Activated naive CD8-positive, alpha-beta T cell treated with anti-CD3 and anti-CD28 coated beads, Interleukin-2, amount 50 U/mL, for 24 hours (primary cell): ENCODE measurements around the gene FOCAD.

ENCODE experiments used
- ATAC-seq: fragments of 150-1000 bp; cut with Tn5 transposase; one replicate; pipeline ENCODE4 v1.10.0; 2021
- DNase-seq: peaks from one replicate; pipeline ENCODE4 v3.0.0; 2021
- H3K27ac Mint-ChIP-seq: one replicate; pipeline ENCODE4 v1.8.0; 2021; ENCODE audit warnings: mild to moderate bottlenecking, mixed read lengths
- H3K27me3 Mint-ChIP-seq: one replicate; pipeline ENCODE4 v1.8.0; 2021; ENCODE audit warnings: mixed read lengths
- H3K36me3 Mint-ChIP-seq: one replicate; pipeline ENCODE4 v1.8.0; 2021; ENCODE audit warnings: low read depth, mixed read lengths
- H3K4me1 Mint-ChIP-seq: one replicate; pipeline ENCODE4 v1.8.0; 2021; ENCODE audit warnings: mixed read lengths
- H3K4me3 Mint-ChIP-seq: one replicate; pipeline ENCODE4 v1.8.0; 2021; ENCODE audit warnings: mild to moderate bottlenecking, moderate library complexity, mixed read lengths
- H3K9me3 Mint-ChIP-seq: one replicate; pipeline ENCODE4 v1.8.0; 2021; ENCODE audit warnings: mixed read lengths

The FOCAD gene

DNA sequence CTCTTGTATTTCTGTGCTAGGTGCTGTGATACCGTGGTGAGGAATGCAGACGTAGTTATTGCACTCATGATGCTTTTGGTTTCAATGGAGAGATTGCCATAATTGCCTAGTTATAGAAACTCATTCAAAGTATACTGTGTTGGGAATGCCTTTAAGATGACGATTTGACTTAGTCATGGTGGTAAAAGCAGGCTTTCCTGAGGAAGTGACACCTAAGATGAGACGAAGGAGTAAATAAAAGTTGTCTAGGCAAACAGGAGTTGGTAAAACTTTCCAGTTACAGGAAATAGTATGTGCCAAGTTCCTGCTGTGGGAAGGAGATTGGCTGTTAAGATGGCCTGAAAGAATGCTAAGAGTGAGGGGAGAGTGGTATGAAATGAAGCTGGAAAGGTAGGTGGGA lies 48.1 kb downstream of the FOCAD start:
- DNase-seq = no peak
- ATAC-seq = no peak

DNA sequence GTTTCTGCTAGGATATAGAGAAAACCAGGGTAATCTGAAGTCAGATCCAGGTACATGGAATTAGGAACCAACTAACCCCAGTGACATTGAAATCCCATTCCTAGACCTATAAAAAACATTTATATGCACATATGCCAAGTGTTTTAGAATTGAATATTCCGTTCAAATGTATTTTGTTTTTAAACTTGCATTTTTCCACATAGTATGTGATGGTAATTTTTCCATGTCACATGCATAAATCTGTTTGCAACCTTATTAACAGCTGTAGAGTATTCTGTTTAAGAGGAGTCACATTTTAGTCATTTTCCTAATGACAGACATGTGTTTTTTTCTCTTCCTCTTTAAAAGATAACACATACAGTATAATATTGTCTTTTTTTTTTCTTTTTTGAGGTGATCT lies 50.2 kb downstream of the FOCAD start:
- Mint-ChIP-seq H3K4me1 (no peaks in the 10 kb centered on the region), H3K36me3 (peaks cover 20% of the 10 kb centered on the region), H3K27me3 (no peaks in the 10 kb centered on the region), H3K4me3 (no peak overlapping the region), H3K9me3 (no peaks in the 10 kb centered on the region), H3K27ac (no peak overlapping the region)
- ATAC-seq = no peak
- DNase-seq = no peak

More for the DNA sequence above, 48.1 kb downstream of the FOCAD start:
- Mint-ChIP-seq H3K27ac (no peak overlapping the region), H3K4me1 (peaks cover 2% of the 10 kb centered on the region), H3K27me3 (no peaks in the 10 kb centered on the region), H3K9me3 (no peaks in the 10 kb centered on the region), H3K4me3 (no peak overlapping the region), H3K36me3 (peaks cover 15% of the 10 kb centered on the region)

DNA sequence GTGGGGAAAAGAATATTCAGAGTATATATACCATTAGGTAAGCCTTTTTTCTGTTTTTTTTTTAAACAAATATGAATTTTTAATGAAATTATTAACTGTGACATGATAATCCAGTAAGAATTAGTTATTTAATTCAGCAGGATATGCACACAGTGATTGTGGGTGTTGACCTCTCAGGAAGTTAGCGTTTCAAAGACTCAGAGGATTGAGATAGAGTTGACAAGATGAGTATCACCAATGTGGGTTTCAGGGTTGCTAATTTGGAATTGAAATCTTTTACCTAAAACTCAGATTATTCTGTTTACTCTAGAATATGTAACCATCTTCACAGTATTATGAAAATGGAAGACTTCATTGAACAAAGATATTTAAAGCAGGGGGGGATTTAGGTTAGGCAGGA lies 56.2 kb downstream of the FOCAD start:
- Mint-ChIP-seq H3K4me1 (peaks cover 14% of the 10 kb centered on the region), H3K27me3 (no peaks in the 10 kb centered on the region), H3K9me3 (no peaks in the 10 kb centered on the region), H3K4me3 (no peak overlapping the region), H3K36me3 (peaks cover 26% of the 10 kb centered on the region), H3K27ac (no peak overlapping the region)
- DNase-seq (no peak), ATAC-seq (no peak)

DNA sequence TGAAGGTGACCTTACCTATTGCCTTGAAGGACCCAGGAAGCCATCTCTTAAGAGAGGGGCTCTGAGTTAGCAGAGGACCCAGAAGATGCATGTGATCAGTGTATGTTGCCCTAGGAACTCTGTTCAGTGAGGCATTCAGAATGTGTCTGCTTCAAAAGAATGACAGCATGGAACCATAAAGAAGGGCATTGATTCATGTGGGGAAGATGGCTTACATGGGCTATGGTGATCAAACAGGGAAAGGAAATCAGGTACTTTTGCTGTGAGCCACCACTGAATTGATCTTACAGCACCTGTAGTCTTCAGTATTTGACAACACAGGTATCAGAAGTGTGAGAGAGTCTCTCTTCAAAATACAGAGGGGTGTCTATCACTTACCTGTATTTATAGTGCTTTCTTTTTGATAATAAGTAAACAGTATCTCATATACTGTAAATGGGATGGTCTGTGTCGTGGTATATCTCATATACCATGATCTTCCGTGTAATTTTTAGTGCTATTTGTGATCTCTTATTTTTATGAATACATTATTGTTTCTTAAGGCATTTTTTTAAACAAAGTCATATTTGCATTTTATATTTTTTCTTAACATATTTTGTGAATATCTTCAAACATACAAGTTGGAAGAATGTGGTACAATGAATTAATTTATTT lies 57.0 kb downstream of the FOCAD start:
- ATAC-seq (no peak), DNase-seq (no peak)
- Mint-ChIP-seq H3K36me3 (peaks cover 26% of the 10 kb centered on the region), H3K9me3 (no peaks in the 10 kb centered on the region), H3K27me3 (no peaks in the 10 kb centered on the region), H3K4me3 (no peak overlapping the region), H3K4me1 (peaks cover 14% of the 10 kb centered on the region), H3K27ac (no peak overlapping the region)

DNA sequence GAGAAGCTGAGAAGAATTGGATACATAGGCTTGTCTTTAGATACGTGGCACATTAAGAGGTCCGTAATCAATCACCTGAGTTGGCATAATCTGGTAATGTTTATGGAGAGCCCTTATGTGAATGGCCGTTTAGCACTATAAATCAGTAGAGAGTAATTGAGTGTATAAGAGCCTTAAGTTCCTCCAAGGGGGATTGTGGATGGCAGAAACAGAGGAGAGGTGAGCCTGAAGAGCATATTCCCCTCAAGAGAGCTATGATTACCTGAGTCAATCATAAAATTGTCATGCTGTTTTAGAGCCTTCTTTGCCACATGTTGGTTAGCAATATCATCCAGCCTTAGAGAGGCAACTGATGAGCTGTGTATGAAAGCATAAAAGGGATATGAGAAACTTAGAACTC lies 58.8 kb downstream of the FOCAD start:
- Mint-ChIP-seq H3K36me3 (peaks cover 15% of the 10 kb centered on the region), H3K4me1 (peaks cover 14% of the 10 kb centered on the region), H3K27me3 (no peaks in the 10 kb centered on the region), H3K4me3 (no peak overlapping the region), H3K27ac (no peak overlapping the region), H3K9me3 (no peaks in the 10 kb centered on the region)
- DNase-seq (no peak), ATAC-seq (no peak)

DNA sequence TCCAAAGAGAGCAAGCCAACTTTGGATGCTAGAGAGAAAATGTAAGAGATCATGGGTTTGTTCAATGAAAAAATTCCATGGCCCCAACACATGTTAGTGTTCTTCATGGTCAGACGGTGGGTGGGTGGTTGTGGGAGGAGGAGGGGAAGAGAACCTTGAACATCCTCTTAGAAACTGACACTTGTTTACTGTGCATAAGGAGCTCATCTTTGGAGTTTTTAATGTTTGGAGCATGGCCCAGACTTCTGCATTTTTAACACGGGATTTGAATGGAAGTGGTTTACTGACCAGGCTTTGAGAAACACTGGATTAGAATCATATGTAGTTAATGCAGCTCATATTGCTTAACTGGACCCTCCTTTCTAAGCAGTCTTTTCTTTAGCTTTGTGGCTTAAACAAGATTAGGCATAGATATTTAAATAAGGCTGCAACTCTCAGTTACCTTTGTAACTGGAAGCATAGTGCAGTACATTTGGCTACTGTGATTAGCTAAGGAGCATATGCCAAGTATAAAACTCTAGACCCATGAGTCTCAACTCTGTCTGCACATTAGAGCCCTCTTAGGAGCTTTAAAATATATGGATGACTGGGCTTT lies 60.1 kb downstream of the FOCAD start:
- Mint-ChIP-seq H3K4me3 (no peak overlapping the region), H3K9me3 (no peaks in the 10 kb centered on the region), H3K36me3 (peaks cover 10% of the 10 kb centered on the region), H3K27me3 (no peaks in the 10 kb centered on the region), H3K27ac (no peak overlapping the region), H3K4me1 (peaks cover 14% of the 10 kb centered on the region)
- no peak for DNase-seq
- ATAC-seq = no peak

DNA sequence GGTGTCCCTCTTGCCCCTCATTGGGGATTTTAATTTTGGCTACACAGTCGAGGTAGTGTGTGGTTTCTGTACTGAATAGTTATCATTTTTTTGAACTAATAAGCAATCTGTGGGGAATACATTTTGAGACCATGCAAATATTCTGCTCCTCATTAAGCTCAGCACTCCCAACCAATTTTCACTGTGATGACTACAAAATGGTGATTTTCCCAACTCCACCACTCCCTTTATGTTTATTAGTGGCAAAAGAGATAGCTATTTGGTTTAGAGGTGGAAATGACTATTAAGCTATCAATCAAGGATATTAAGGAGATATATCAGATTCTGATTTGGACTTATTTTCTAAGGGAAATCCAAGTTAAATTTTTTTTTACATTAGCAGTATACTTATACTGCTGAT lies 62.9 kb downstream of the FOCAD start:
- Mint-ChIP-seq H3K36me3 (peaks cover 3% of the 10 kb centered on the region), H3K9me3 (no peaks in the 10 kb centered on the region), H3K4me3 (no peak overlapping the region), H3K4me1 (no peaks in the 10 kb centered on the region), H3K27me3 (no peaks in the 10 kb centered on the region), H3K27ac (no peak overlapping the region)
- ATAC-seq (no peak), DNase-seq (no peak)

DNA sequence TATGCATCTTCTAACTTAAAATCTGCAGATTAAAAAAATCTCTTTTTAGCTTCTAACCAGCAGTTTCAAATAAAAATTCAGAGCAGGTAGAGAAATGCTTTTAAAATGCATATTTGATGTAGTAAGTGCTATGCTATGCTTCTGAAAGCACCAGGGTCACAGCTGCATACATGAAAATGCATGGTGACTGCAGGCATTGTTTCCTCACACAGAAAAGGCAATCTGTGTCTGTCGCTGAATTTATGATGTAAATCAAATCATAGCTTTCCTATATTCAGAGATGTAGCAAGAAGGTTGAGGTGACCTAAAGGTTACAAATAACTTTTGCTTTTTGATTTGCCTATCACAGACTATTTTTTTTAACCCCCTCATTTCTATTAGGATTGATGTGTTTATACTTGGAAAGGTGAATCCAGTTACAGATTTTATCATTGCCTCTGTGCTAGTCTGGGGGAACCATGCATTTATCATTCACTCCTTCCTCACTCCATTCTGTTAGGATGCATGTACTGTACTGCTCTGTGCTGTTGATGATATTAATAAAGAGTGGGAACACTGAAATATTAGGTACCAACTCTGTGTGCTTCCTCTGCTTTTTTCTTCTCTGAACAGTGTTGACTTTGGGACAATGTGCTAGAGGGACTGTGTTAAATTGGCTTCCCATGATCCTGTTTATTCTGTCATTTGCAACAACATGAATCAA lies 65.6 kb downstream of the FOCAD start:
- Mint-ChIP-seq H3K4me3 (no peak overlapping the region), H3K27me3 (no peaks in the 10 kb centered on the region), H3K9me3 (no peaks in the 10 kb centered on the region), H3K4me1 (no peaks in the 10 kb centered on the region), H3K27ac (no peak overlapping the region), H3K36me3 (no peaks in the 10 kb centered on the region)
- no peak for ATAC-seq
- DNase-seq = no peak

DNA sequence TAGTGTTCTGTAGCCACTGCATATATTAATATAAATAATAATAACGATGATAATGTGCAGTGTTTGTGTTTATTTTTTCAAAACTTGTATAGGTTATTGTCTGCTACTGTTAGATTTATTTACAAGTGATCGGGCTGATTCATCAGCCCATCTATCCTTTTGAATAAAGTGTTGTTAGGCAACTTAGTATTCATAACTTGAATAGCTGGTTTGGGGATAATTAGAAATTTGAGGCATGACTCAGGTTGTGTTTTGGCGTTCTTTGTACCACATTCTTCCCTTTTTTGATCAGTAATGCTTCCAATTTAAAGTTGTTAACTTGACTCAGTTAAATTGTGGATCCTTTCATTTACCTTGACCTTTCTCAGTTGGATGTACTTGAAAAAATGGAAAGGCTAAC lies 69.7 kb downstream of the FOCAD start:
- ATAC-seq (no peak), DNase-seq (no peak)
- H3K4me1 Mint-ChIP-seq = no peaks in the 10 kb centered on the region
- peaks cover 13% of the 10 kb centered on the region for H3K36me3 Mint-ChIP-seq
- no peaks in the 10 kb centered on the region for H3K27me3 Mint-ChIP-seq
- no peaks in the 10 kb centered on the region for H3K9me3 Mint-ChIP-seq
- H3K4me3 Mint-ChIP-seq = no peak overlapping the region
- no peak overlapping the region for H3K27ac Mint-ChIP-seq

DNA sequence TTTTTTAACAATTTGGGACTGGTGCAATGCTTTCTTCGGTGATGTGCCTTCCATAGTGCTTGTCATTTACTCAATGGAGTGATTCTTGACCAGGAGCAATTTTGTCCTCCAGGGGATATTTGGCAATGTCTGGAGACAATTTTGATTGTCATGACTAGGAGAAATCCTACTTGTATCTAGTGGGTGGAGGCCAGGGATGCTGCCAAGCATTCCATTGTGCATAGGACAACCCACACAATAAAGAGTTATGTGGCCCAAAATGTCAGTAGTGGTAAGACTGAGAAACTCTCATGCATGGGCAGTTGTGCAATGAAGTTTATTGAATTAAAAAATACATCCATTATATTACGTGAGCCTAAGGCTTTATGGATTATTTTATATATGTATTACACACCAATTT lies 70.5 kb downstream of the FOCAD start:
- ATAC-seq (no peak), DNase-seq (no peak)
- Mint-ChIP-seq H3K27me3 (no peaks in the 10 kb centered on the region), H3K9me3 (no peaks in the 10 kb centered on the region), H3K36me3 (peaks cover 13% of the 10 kb centered on the region), H3K27ac (no peak overlapping the region), H3K4me1 (no peaks in the 10 kb centered on the region), H3K4me3 (no peak overlapping the region)

DNA sequence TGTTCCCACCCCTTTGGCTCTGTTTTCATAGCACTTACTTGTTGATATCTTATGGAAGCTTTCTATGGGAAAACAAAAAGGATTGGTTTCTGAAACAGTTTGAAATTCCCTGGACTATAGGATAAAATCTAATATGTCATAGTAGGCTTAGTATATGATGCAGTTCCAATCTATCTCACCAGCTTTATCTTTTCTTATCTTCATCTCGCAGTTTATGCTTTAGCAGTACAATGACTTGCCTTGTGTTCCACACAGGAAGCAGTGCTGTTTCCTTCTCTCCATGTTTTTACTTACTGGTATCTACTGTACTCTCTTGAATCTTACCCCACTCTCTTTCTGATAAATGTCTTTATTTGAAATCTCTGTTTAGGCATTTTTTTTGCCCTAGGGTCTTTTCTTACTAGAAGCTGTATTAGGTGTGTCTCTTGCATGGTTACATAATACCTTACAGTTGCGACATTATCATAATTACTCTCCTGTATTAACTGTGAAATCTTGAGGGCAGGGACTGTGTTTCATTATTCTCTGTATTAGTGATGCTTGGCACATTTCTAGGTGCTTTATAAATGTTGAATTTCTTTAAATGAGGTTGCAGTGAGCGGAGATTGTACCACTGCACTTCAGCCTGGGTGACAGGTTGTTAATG lies 76.3 kb downstream of the FOCAD start:
- no peaks in the 10 kb centered on the region for H3K4me1 Mint-ChIP-seq
- H3K27ac Mint-ChIP-seq = no peak overlapping the region
- no peak for ATAC-seq
- H3K9me3 Mint-ChIP-seq = no peaks in the 10 kb centered on the region
- peaks cover 26% of the 10 kb centered on the region for H3K36me3 Mint-ChIP-seq
- H3K4me3 Mint-ChIP-seq = no peak overlapping the region
- DNase-seq = no peak
- no peaks in the 10 kb centered on the region for H3K27me3 Mint-ChIP-seq

DNA sequence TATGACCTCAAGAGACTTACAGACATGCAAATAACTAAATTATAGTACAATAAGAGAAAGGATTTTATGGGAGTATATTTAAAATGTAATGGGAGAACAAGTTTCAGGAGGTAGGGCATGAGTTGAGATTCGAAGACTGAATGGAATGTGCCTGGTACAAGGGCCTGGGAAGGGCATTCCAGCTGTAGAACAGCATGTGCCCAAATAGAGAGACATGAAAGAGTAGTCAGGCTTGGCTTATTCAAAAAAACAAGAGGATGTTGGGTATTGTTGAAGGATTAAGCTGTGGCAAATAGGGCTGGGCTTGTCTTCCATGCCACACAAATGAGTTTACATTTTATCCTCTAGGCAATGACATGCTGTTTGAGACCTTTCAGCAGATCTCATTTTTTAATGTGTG lies 86.9 kb downstream of the FOCAD start:
- Mint-ChIP-seq H3K4me1 (no peaks in the 10 kb centered on the region), H3K27ac (no peak overlapping the region), H3K27me3 (no peaks in the 10 kb centered on the region), H3K36me3 (peaks cover 40% of the 10 kb centered on the region), H3K9me3 (peaks cover 5% of the 10 kb centered on the region), H3K4me3 (no peak overlapping the region)
- no peak for ATAC-seq
- no peak for DNase-seq

DNA sequence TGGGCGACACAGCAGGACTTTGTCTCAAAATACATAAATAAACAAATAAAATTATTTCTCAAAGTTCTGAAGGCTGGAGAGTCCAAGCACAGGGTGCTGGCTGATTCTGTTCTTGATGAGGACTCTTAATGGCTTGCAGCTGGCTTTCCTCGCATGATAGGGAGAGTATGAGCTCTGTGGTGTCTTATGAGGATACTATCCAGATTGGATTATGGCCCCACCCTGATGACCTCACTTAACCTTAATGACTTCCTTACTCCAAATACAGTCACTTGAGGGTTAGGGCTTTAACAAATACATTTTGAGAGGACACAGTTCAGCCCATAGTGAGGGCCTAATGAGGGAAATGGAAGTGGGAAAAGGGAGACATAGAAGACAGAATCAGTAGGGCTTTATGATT lies 87.7 kb downstream of the FOCAD start:
- Mint-ChIP-seq H3K27me3 (no peaks in the 10 kb centered on the region), H3K9me3 (no peaks in the 10 kb centered on the region), H3K27ac (no peak overlapping the region), H3K4me3 (no peak overlapping the region), H3K4me1 (no peaks in the 10 kb centered on the region), H3K36me3 (peaks cover 33% of the 10 kb centered on the region)
- DNase-seq = no peak
- no peak for ATAC-seq

DNA sequence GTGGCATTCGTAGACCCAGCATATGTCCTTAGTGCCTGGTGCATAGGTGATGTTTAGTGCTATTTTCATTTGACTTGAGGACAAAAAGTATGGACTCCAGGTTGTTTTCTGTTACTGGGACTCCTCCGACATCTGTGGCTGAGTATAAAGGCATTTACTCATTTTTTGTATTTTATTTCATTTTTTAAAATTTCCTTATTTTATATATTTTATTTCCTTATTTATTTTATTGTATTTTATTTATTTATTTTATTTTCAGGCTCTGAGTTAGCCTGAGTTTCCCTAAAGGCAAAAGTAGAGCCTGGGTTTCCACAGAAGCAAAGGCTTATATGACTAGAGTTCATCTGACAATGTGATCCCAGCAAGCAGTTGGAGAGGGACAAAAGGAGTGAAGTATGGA lies 91.6 kb downstream of the FOCAD start:
- no peaks in the 10 kb centered on the region for H3K27me3 Mint-ChIP-seq
- no peak for ATAC-seq

DNA sequence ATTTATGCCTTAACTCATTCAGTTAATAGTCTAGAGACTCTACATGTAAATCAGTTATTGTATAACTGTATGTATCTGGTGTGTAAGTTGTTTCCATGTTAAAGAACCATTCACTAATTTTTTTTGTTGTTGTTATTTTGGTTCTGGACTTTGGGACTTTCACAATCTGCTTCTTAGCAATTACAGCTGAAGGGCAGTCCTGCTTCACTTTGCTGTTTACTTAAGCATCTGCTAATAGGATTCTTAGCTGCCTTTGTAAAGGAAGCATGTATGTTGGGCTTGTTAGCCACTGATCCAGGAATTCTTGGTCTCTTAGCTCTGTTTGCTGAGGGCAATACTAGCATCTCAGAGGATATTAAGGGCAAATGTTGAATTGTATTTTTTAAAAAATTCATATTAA lies 97.0 kb downstream of the FOCAD start:
- Mint-ChIP-seq H3K36me3 (peaks cover 13% of the 10 kb centered on the region), H3K27me3 (no peaks in the 10 kb centered on the region), H3K9me3 (no peaks in the 10 kb centered on the region)

More for the DNA sequence above, 91.6 kb downstream of the FOCAD start:
- Mint-ChIP-seq H3K27ac (no peak overlapping the region), H3K4me3 (no peak overlapping the region), H3K9me3 (no peaks in the 10 kb centered on the region), H3K4me1 (no peaks in the 10 kb centered on the region), H3K36me3 (peaks cover 27% of the 10 kb centered on the region)
- no peak for DNase-seq

More for the DNA sequence above, 97.0 kb downstream of the FOCAD start:
- H3K4me1 Mint-ChIP-seq = no peaks in the 10 kb centered on the region
- no peak overlapping the region for H3K4me3 Mint-ChIP-seq
- DNase-seq = no peak
- ATAC-seq = no peak
- H3K27ac Mint-ChIP-seq = no peak overlapping the region
